ENCODE results near the gene SERPINE2. TPM values are rescaled to one million over a fixed set of nuclear protein-coding genes. Genes with fewer than 3 reads are reported as not detected.

Gene SERPINE2
- polyA plus RNA-seq, 3 donors = not detected

- H3K79me2 ChIP-seq (ENCODE audit: insufficient read depth, low read length) = no peaks in the 10 kb centered on the region
- H3K4me3 ChIP-seq (replicated peaks in 1 of 3; ENCODE audit: low read depth in 2 of 3, low read length in 3 of 3) = no peak overlapping the region
- no peak for DNase-seq
- H3K4me1 Mint-ChIP-seq = peaks cover 14% of the 10 kb centered on the region
- no peaks in the 10 kb centered on the region for H4K20me1 ChIP-seq (ENCODE audit: insufficient read depth, low read length)
- H3K9me3 ChIP-seq (replicated peaks in 1 of 2; ENCODE audit: control insufficient read depth in 1 of 2, insufficient read depth in 1 of 2, low read length in 2 of 2) = no peaks in the 10 kb centered on the region
- no peak overlapping the region for H3K4me3 Mint-ChIP-seq
- peaks cover 0 to 2% (median 1%) of the 10 kb centered on the region in 3 donors for H3K27me3 Mint-ChIP-seq (ENCODE audit: low read depth in 3 of 3)
- H3K27ac ChIP-seq (ENCODE audit: low read depth in 1 of 2, low read length in 2 of 2) = no peak overlapping the region
- intact Hi-C loops (cut with micrococcal nuclease) = no loop called here
- H3K9me3 Mint-ChIP-seq = peaks cover 0 to 2% (median 1%) of the 10 kb centered on the region in 7 donors
- H3K36me3 Mint-ChIP-seq = no peaks in the 10 kb centered on the region
- TF ChIP-seq, protein P1, sequence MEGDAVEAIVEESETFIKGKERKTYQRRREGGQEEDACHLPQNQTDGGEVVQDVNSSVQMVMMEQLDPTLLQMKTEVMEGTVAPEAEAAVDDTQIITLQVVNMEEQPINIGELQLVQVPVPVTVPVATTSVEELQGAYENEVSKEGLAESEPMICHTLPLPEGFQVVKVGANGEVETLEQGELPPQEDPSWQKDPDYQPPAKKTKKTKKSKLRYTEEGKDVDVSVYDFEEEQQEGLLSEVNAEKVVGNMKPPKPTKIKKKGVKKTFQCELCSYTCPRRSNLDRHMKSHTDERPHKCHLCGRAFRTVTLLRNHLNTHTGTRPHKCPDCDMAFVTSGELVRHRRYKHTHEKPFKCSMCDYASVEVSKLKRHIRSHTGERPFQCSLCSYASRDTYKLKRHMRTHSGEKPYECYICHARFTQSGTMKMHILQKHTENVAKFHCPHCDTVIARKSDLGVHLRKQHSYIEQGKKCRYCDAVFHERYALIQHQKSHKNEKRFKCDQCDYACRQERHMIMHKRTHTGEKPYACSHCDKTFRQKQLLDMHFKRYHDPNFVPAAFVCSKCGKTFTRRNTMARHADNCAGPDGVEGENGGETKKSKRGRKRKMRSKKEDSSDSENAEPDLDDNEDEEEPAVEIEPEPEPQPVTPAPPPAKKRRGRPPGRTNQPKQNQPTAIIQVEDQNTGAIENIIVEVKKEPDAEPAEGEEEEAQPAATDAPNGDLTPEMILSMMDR (IDR thresholded peaks at IDR 0.05) = no peak
- H3K9ac ChIP-seq (ENCODE audit: insufficient read depth, low read length, poor library complexity, severe bottlenecking) = no peak overlapping the region
- H2AFZ ChIP-seq (ENCODE audit: insufficient read depth, low read depth, low read length, poor library complexity, severe bottlenecking) = no peak overlapping the region
- no peak overlapping the region for H3K27ac Mint-ChIP-seq
- whole genome bisulfite sequencing (ENCODE audit: insufficient coverage) = no CpG with 5 or more reads among the region's 2 CpGs
- H3K36me3 ChIP-seq (replicated peaks in 1 of 2; ENCODE audit: control insufficient read depth in 1 of 2, insufficient read depth in 2 of 2, low read length in 2 of 2) = no peaks in the 10 kb centered on the region
- no peaks in the 10 kb centered on the region for H3K27me3 ChIP-seq (ENCODE audit: control insufficient read depth in 2 of 2, insufficient read depth in 2 of 2, low read length in 2 of 2)
- H3K4me1 ChIP-seq (ENCODE audit: control insufficient read depth in 1 of 2, insufficient read depth in 2 of 2, low read length in 2 of 2) = peaks cover 3 to 7% of the 10 kb centered on the region in 2 donors
- no peak overlapping the region for H3K4me2 ChIP-seq (replicated peaks; ENCODE audit: extremely low read depth, low read length, poor library complexity, severe bottlenecking)
Measured at GRCh38 chr2:224060783-224061482, 21.8 kb upstream of the SERPINE2 start.

GRCh38 chr2:224059178-224059577 lies 20.1 kb upstream of the SERPINE2 start:
- no peaks in the 10 kb centered on the region for H3K79me2 ChIP-seq (ENCODE audit: insufficient read depth, low read length)
- H3K4me3 ChIP-seq (replicated peaks in 1 of 3; ENCODE audit: low read depth in 2 of 3, low read length in 3 of 3) = no peak overlapping the region
- peaks cover 14% of the 10 kb centered on the region for H3K4me1 Mint-ChIP-seq
- no peaks in the 10 kb centered on the region for H3K9me3 ChIP-seq (replicated peaks in 1 of 2; ENCODE audit: control insufficient read depth in 1 of 2, insufficient read depth in 1 of 2, low read length in 2 of 2)
- H2AFZ ChIP-seq (ENCODE audit: insufficient read depth, low read depth, low read length, poor library complexity, severe bottlenecking) = no peak overlapping the region
- H3K27me3 ChIP-seq (ENCODE audit: control insufficient read depth in 2 of 2, insufficient read depth in 2 of 2, low read length in 2 of 2) = no peaks in the 10 kb centered on the region
- H3K27me3 Mint-ChIP-seq (ENCODE audit: low read depth in 3 of 3) = peaks cover 0 to 2% (median 0%) of the 10 kb centered on the region in 3 donors
- no peak for DNase-seq
- H3K9me3 Mint-ChIP-seq = peaks cover 0 to 5% (median 2%) of the 10 kb centered on the region in 7 donors
- no peak overlapping the region for H3K27ac Mint-ChIP-seq
- peaks cover 3 to 7% of the 10 kb centered on the region in 2 donors for H3K4me1 ChIP-seq (ENCODE audit: control insufficient read depth in 1 of 2, insufficient read depth in 2 of 2, low read length in 2 of 2)
- WGBS (ENCODE audit: insufficient coverage) = no CpG with 5 or more reads among the region's 1 CpG
- no peaks in the 10 kb centered on the region for H3K36me3 ChIP-seq (replicated peaks in 1 of 2; ENCODE audit: control insufficient read depth in 1 of 2, insufficient read depth in 2 of 2, low read length in 2 of 2)
- H3K9ac ChIP-seq (ENCODE audit: insufficient read depth, low read length, poor library complexity, severe bottlenecking) = no peak overlapping the region
- intact Hi-C loops (cut with micrococcal nuclease) = no loop called here
- H3K27ac ChIP-seq (ENCODE audit: low read depth in 1 of 2, low read length in 2 of 2) = no peak overlapping the region
- H4K20me1 ChIP-seq (ENCODE audit: insufficient read depth, low read length) = no peaks in the 10 kb centered on the region
- TF ChIP-seq, protein P1 (IDR thresholded peaks at IDR 0.05) = no peak
- H3K36me3 Mint-ChIP-seq = no peaks in the 10 kb centered on the region
- H3K4me2 ChIP-seq (replicated peaks; ENCODE audit: extremely low read depth, low read length, poor library complexity, severe bottlenecking) = no peak overlapping the region
- no peak overlapping the region for H3K4me3 Mint-ChIP-seq

All from CD14-positive monocyte (primary cell).